22Rv1 (cell line): ENCODE data around the gene WDFY2.
"Not testable (repeated sequence)": the region's sequence is repeated elsewhere in the genome, so short reads cannot be mapped to it uniquely, and the experiment has no call there.

Experiments used
- H3K27ac ChIP-seq: fragments of 450-650 bp; 2 replicates; pipeline ENCODE4 v1.5.1; 2017
- ZFX ChIP-seq: fragments of 450-650 bp; IDR thresholded peaks from 2 replicates; pipeline ENCODE4 v1.6.1; 2017; ENCODE audit warnings: antibody characterized with exemption, borderline replicate concordance
- TF ChIP-seq, protein P1 (sequence below): fragments of 450-650 bp; IDR thresholded peaks from 2 replicates; pipeline ENCODE4 v1.5.1; 2017; ENCODE audit warnings: mild to moderate bottlenecking

WDFY2 gene

DNA sequence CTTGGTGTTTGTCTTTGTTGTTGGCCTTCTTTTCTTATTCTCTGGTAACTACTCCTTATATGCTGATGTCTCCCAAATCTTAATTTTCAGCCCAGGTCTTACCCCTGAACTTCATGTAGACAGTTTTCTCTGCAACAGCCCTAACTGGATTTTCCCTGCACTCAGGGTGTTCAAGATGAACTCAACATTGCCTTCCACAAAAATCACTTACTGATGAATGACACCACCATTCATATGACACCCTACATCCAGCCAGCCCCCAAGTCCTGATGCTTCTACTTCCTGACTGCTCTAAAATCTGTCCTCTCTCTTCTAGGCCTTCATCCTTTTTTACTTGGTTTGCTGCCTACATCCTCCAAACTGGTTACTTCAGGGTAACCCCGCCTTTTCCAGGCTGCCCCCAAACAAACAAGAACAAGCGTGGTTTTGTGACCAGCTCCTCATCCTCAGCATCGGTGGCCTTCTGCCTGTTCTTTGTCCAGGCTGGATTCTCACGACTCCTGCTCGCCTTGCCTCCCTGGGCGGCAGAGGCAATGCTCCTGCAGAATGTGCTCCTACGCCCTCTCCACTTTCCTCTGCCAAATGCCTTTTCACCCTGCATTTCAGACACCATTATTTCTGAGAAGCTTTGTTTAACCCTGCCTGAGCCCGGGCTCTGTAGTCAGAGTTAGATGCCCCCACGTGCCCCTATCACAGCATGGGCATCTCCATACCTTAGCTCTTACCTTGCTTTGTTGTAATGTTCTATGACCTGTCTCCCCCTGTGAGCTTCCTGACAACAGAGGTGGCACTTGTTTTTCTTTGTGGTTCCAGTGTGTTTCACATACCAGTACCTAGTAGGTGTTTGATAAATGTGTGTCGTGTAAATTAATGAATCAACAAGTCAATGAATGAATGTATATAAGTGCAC lies 61.8 kb downstream of the WDFY2 start:
- no peak overlapping the region for H3K27ac ChIP-seq
- TF ChIP-seq, protein P1, sequence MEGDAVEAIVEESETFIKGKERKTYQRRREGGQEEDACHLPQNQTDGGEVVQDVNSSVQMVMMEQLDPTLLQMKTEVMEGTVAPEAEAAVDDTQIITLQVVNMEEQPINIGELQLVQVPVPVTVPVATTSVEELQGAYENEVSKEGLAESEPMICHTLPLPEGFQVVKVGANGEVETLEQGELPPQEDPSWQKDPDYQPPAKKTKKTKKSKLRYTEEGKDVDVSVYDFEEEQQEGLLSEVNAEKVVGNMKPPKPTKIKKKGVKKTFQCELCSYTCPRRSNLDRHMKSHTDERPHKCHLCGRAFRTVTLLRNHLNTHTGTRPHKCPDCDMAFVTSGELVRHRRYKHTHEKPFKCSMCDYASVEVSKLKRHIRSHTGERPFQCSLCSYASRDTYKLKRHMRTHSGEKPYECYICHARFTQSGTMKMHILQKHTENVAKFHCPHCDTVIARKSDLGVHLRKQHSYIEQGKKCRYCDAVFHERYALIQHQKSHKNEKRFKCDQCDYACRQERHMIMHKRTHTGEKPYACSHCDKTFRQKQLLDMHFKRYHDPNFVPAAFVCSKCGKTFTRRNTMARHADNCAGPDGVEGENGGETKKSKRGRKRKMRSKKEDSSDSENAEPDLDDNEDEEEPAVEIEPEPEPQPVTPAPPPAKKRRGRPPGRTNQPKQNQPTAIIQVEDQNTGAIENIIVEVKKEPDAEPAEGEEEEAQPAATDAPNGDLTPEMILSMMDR: no peak
- no peak for TF ChIP-seq ZFX

DNA sequence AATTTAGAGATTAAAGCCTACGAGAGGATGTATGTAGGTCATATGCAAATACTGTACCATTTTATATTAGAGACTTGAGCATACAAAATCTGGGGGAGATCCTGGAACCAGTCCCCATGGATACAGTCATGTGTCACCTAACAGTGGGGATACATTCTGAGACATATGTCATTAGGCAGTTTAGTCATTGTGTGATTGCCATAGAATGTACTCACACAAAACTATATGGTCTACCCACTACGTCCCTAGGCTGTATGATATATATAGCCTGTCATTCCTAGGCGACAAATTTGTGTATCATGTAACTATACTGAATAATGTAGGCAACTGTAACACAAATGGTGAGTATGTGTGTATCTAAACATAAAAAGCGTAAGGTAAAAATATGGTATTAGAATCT lies 62.8 kb downstream of the WDFY2 start:
- H3K27ac ChIP-seq: no peak overlapping the region
- TF ChIP-seq, protein P1: no peak
- no peak for TF ChIP-seq ZFX

DNA sequence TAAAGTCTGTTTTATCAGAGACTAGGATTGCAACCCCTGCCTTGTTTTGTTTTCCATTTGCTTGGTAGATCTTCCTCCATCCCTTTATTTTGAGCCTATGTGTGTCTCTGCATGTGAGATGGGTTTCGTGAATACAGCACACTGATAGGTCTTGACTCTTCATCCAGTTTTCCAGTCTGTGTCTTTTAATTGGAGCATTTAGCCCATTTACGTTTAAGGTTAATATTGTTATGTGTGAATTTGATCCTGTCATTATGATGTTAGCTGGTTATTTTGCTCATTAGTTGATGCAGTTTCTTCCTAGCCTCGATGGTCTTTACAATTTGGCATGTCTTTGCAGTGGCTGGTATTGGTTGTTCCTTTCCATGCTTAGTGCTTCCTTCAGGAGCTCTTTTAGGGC lies 67.9 kb downstream of the WDFY2 start:
- H3K27ac ChIP-seq: not testable (repeated sequence)

DNA sequence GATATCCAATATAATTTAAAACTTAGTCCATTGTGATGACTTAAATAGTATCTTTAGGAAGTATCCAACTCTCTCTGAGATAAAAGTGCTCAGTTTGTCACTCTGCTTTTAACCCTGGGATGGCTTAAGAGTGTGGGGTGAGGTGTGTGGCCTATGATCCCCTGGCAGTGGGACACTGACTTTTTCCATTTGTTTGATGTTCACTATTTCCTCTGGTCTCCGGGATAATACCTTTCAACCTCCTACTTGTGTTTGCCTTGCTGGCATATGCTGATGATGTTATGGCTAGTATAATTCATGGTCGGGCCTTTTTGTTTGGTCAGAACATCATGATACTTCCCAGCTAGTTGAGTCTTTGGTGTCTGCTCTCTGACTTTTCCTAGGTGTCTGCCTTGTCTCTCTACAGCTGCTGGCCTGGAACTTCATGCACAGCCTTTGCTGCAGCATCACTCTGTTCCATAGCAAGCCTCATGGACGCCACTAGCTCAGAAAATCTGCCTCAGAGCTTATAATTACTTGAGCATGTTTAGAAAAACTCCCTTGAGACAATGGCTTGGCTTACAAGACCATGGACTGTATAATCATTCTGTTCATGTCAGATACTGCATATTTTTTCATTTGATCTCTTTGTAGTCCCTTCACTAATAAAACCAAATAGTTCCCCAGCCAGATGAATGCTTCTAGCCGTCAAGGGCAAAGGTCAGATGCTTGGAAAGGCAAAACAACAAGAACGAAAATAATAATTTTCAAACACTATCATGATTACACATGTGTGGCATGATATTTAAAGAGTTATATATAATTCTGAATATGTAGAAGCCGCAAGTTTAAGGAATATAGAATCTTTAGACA lies 75.2 kb downstream of the WDFY2 start:
- no peak for TF ChIP-seq ZFX
- TF ChIP-seq, protein P1: no peak
- H3K27ac ChIP-seq: no peak overlapping the region

DNA sequence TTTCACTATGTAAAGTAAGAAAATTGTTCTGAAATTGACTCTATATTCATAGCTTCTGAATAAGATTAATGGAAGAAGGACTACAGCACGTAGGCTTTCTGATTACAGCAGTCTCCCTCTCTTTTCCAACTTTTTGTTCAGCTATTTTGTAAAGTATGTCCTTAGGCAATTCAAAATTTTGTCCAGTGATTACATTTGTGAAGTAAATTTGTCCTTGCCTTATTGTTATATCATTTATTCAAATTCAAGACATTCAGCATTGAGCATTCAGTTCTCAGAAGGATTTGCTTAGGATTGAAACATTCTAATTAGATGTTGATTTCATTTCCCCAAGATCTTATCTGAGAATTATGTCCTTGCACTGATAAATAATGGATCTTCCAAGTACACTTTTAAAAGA lies 76.6 kb downstream of the WDFY2 start:
- TF ChIP-seq, protein P1: no peak
- no peak for TF ChIP-seq ZFX
- no peak overlapping the region for H3K27ac ChIP-seq

DNA sequence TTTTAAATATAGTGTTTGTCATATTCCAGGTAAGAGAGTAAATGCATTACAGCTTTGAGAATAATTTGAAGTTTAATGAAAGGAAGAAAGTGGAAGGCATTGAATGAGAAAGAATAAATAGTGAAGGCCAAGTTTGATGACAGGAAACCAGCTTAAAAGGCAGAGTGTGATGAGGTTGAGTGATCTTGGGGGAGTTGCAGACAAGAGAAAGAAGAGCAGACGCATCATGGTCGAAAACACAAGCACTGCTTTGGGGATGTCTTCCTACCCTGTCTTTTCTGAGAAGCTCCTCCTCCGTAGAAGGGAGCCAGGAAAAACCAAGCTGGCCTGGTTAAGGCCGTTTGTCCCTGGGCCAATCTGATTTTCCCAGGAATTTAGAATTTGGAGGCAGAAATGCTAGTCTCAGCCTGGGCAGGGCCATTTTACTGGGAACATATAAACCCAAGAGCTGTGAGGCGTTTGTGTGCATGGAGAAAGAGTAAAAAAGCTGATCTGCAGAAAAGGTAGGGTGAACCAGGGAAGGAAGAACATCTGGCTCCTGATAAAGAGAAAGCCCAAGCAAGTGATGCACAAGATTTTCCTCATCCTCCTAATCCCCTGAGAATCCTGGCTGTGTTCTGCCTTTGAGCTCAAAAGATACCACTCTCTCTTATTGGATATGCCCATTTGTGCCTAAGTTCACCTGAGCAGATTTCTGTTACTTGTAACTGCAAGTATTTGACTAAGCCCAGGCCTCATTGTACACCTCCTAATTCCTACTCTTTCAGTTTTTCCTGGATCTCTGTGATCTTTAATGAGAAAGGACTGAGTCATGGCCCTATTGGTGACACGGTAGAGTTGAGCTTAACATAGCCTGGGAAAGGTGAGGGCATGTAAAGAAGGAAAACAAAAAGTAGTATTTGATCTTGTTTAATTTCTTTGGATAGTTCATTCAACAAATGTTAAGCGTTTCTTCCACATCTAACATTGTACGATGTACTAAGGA lies 80.0 kb downstream of the WDFY2 start:
- H3K27ac ChIP-seq: no peak overlapping the region
- TF ChIP-seq ZFX: no peak
- TF ChIP-seq, protein P1: no peak

DNA sequence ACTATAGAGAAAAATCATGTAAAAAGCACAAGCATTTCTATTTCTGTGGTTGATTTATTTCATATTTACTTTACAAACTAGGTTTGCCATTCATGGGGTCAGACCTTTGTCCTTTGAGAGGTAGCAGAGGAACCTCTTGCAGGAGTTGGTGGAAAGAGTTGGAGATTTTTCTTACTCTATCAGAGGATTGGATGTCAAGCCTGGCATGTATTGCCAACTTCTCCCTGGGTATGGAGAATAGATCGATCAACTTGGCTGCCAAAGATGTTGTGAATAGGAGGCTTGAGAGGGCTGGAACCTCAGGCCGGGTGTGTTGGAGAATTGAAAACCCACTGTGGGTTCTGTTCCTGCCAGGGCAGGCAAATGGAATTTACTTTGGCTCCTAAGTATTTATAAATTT lies 81.2 kb downstream of the WDFY2 start:
- no peak overlapping the region for H3K27ac ChIP-seq
- no peak for TF ChIP-seq ZFX
- TF ChIP-seq, protein P1: no peak
